ENCODE data around the gene COL5A1.

COL5A1 gene

GRCh38 chr9:134695144-134695543 lies 53.5 kb downstream of the COL5A1 start:
- TF ChIP-seq CTCF (IDR thresholded peaks at IDR 0.05; ENCODE audit: control insufficient read depth, extremely low read depth, insufficient read depth): no peak
- DNase-seq (ENCODE audit: low read depth): no peak
- no peak overlapping the region for H3K4me3 ChIP-seq (ENCODE audit: low read depth, low read length)

GRCh38 chr9:134696433-134696832 lies 54.8 kb downstream of the COL5A1 start:
- no peak overlapping the region for H3K4me3 ChIP-seq (ENCODE audit: low read depth, low read length)
- no peak for DNase-seq (ENCODE audit: low read depth)
- TF ChIP-seq CTCF (IDR thresholded peaks at IDR 0.05; ENCODE audit: control insufficient read depth, extremely low read depth, insufficient read depth): no peak

GRCh38 chr9:134698111-134698510 lies 56.5 kb downstream of the COL5A1 start:
- no peak for DNase-seq (ENCODE audit: low read depth)
- no peak overlapping the region for H3K4me3 ChIP-seq (ENCODE audit: low read depth, low read length)
- no peak for TF ChIP-seq CTCF (IDR thresholded peaks at IDR 0.05; ENCODE audit: control insufficient read depth, extremely low read depth, insufficient read depth)

GRCh38 chr9:134698587-134699342 lies 57.2 kb downstream of the COL5A1 start:
- TF ChIP-seq CTCF (IDR thresholded peaks at IDR 0.05; ENCODE audit: control insufficient read depth, extremely low read depth, insufficient read depth): peak; percentile 98
- H3K4me3 ChIP-seq (ENCODE audit: low read depth, low read length): no peak overlapping the region

GRCh38 chr9:134699343-134699740 lies 57.7 kb downstream of the COL5A1 start:
- no peak for TF ChIP-seq CTCF (IDR thresholded peaks at IDR 0.05; ENCODE audit: control insufficient read depth, extremely low read depth, insufficient read depth)
- no peak overlapping the region for H3K4me3 ChIP-seq (ENCODE audit: low read depth, low read length)
- no peak for DNase-seq (ENCODE audit: low read depth)

More at GRCh38 chr9:134698587-134699342, 57.2 kb downstream of the COL5A1 start:
- no peak for DNase-seq (ENCODE audit: low read depth)

GRCh38 chr9:134700636-134701350 lies 59.2 kb downstream of the COL5A1 start:
- no peak for TF ChIP-seq CTCF (IDR thresholded peaks at IDR 0.05; ENCODE audit: control insufficient read depth, extremely low read depth, insufficient read depth)
- H3K4me3 ChIP-seq (ENCODE audit: low read depth, low read length): no peak overlapping the region
- no peak for DNase-seq (ENCODE audit: low read depth)

All from LNCaP clone FGC (cell line).